HL-60 (cell line): ENCODE measurements around the gene NRAP.

ENCODE experiments used
- DNase-seq, 2 experiments: peaks; one replicate each; pipeline ENCODE4 v3.0.0-alpha.2; 2010 to 2020; ENCODE audit warnings: low read depth in 1 of 2, low spot score in 1 of 2
- H3K27ac ChIP-seq: fragments of 250-450 bp; sonication (Bioruptor Pico); replicated peaks from 2 replicates; pipeline ENCODE4 v1.5.1; 2020; ENCODE audit warnings: mild to moderate bottlenecking, moderate library complexity
- H3K27me3 ChIP-seq: fragments of 250-450 bp; sonication (Bioruptor Pico); 2 replicates; pipeline ENCODE4 v1.5.1; 2021; ENCODE audit warnings: mild to moderate bottlenecking, moderate library complexity; ENCODE audit not compliant: insufficient read depth, poor library complexity, severe bottlenecking
- H3K4me3 ChIP-seq: replicated peaks from 2 replicates; pipeline ENCODE4 v1.5.1; 2011; ENCODE audit warnings: mild to moderate bottlenecking, control low read depth, low read length; ENCODE audit not compliant: insufficient read depth
- CTCF ChIP-seq: IDR thresholded peaks from one replicate; pipeline ENCODE4 v1.5.1; 2011; ENCODE audit warnings: low read length, control low read depth, inconsistent platforms; ENCODE audit not compliant: insufficient read depth
- GABPA ChIP-seq: IDR thresholded peaks from 2 replicates; pipeline ENCODE4 v1.6.1; 2012; ENCODE audit warnings: low read depth
- POLR2AphosphoS5 ChIP-seq: IDR thresholded peaks from 2 replicates; pipeline ENCODE4 v1.6.1; 2012; ENCODE audit warnings: low read depth
- REST ChIP-seq: IDR thresholded peaks from 2 replicates; pipeline ENCODE4 v1.6.1; 2012; ENCODE audit warnings: low read depth; ENCODE audit not compliant: insufficient replicate concordance
- SPI1 ChIP-seq: IDR thresholded peaks from 2 replicates; pipeline ENCODE4 v1.6.1; 2012; ENCODE audit warnings: low read depth, mild to moderate bottlenecking, borderline replicate concordance

NRAP gene

GRCh38 chr10:113557903-113558321 is 105.9 kb downstream of the NRAP start:
- no peak for DNase-seq
- no peak for TF ChIP-seq GABPA
- no peak for TF ChIP-seq POLR2AphosphoS5
- no peak for TF ChIP-seq CTCF
- TF ChIP-seq REST, result no peak
- TF ChIP-seq SPI1, result no peak
- Histone ChIP-seq H3K4me3 (no peak overlapping the region), H3K27ac (no peak overlapping the region), H3K27me3 (peaks cover 6% of the 10 kb centered on the region)

GRCh38 chr10:113557424-113557862 is 106.4 kb downstream of the NRAP start:
- no peak overlapping the region for H3K27ac ChIP-seq
- no peak overlapping the region for H3K4me3 ChIP-seq
- TF ChIP-seq SPI1 (no peak), GABPA (no peak), REST (no peak), CTCF (no peak), POLR2AphosphoS5 (no peak)
- DNase-seq, result no peak
- H3K27me3 ChIP-seq, result peaks cover 6% of the 10 kb centered on the region

- no peak for TF ChIP-seq GABPA
- TF ChIP-seq REST, result no peak
- TF ChIP-seq CTCF, result no peak
- TF ChIP-seq POLR2AphosphoS5, result no peak
- no peak for TF ChIP-seq SPI1
- DNase-seq, result no peak
- no peak overlapping the region for H3K4me3 ChIP-seq
- no peak overlapping the region for H3K27ac ChIP-seq
- peaks cover 6% of the 10 kb centered on the region for H3K27me3 ChIP-seq
These were observed 108.1 kb downstream of the NRAP start for GRCh38 chr10:113555751-113556150.
